ENCODE results near the gene APPL2. TPM values are rescaled to one million over a fixed set of nuclear protein-coding genes. Genes with fewer than 3 reads are reported as not detected.
"Not testable (repeated sequence)": the region's sequence is repeated elsewhere in the genome, so short reads cannot be mapped to it uniquely, and the experiment has no call there.

The APPL2 gene
- total and polyA plus RNA-seq, 2 experiments from 2014 or later: 83.0 to 122 TPM

DNA sequence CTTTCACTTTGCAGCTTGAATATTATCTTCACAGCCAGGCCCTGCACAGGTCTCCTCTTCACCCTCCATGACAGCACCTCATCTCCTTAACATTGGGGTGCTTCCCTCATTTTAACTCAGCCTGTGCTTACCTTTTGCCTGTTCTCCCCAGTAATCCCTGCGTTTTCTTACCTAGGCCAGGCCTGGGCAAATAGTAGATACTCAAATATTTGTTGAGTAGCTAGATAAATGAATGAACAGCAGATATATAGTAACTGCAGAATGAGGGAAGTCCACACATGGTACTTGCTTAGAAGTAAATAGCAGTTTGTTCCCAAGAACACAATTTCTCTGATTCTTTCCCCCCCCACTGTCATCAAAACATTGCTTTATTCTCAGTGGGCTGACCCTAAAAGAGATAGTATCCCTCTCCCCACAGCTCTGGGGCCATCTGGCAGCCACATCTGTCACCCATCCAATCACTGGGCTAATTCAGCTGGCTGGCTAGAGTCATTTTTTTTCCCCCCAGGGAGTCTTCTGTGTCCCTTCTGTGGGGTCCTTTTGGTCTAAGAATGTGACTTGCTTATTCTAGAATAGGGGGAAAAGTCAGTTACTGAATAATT, 43.2 kb downstream of the APPL2 start:
- Histone ChIP-seq H3K9ac (no peak overlapping the region), H3K79me2 (ENCODE audit: insufficient read depth) (peaks cover 20% of the 10 kb centered on the region), H3K4me3 (no peak overlapping the region), H3K27me3 (replicated peaks; ENCODE audit: insufficient read depth) (no peaks in the 10 kb centered on the region), H3K4me2 (ENCODE audit: unreplicated experiment) (no peak overlapping the region), H3K4me1 (ENCODE audit: insufficient read depth) (no peaks in the 10 kb centered on the region), H3K9me2 (ENCODE audit: insufficient read depth) (no peaks in the 10 kb centered on the region), H3F3A (ENCODE audit: insufficient read depth) (peaks cover 86% of the 10 kb centered on the region), H3K27ac (no peak overlapping the region), H2AFZ (no peak overlapping the region), H3K36me3 (ENCODE audit: low read depth) (peaks cover 76% of the 10 kb centered on the region), H4K20me1 (ENCODE audit: insufficient read depth) (no peaks in the 10 kb centered on the region), H3K9me3 (ENCODE audit: low read depth) (no peaks in the 10 kb centered on the region)
- in situ Hi-C loops (cut with MboI): no loop called here
- TF ChIP-seq EZH2 (IDR thresholded peaks at IDR 0.05; ENCODE audit: insufficient read depth, poor library complexity, severe bottlenecking) (no peak), EZH2phosphoT487 (IDR thresholded peaks at IDR 0.05; ENCODE audit: insufficient read depth, low read depth) (no peak)
- WGBS, 2 experiments (ENCODE audit: low coverage in 1 of 2, low lambda C conversion rate in 2 of 2, missing lambda C conversion rate in 2 of 2): 100% methylated on average over 1 of the region's 1 CpG
- DNase-seq: no peak

- no peaks in the 10 kb centered on the region for H3K9me2 ChIP-seq (ENCODE audit: insufficient read depth)
- no peak overlapping the region for H2AFZ ChIP-seq
- no peak overlapping the region for H3K4me2 ChIP-seq (ENCODE audit: unreplicated experiment)
- no peak for TF ChIP-seq EZH2phosphoT487 (IDR thresholded peaks at IDR 0.05; ENCODE audit: insufficient read depth, low read depth)
- no peak for TF ChIP-seq EZH2 (IDR thresholded peaks at IDR 0.05; ENCODE audit: insufficient read depth, poor library complexity, severe bottlenecking)
- no peaks in the 10 kb centered on the region for H3K9me3 ChIP-seq (ENCODE audit: low read depth)
- H3K9ac ChIP-seq: no peak overlapping the region
- no peaks in the 10 kb centered on the region for H4K20me1 ChIP-seq (ENCODE audit: insufficient read depth)
- 76 to 84% methylated on average over 6 of the region's 6 CpGs for WGBS, 2 experiments (ENCODE audit: low coverage in 1 of 2, low lambda C conversion rate in 2 of 2, missing lambda C conversion rate in 2 of 2)
- H3K79me2 ChIP-seq (ENCODE audit: insufficient read depth): peaks cover 25% of the 10 kb centered on the region
- H3K4me3 ChIP-seq: no peak overlapping the region
- in situ Hi-C loops (cut with MboI): no loop called here
- H3K36me3 ChIP-seq (ENCODE audit: low read depth): peaks cover 87% of the 10 kb centered on the region
- H3K4me1 ChIP-seq (ENCODE audit: insufficient read depth): no peaks in the 10 kb centered on the region
- H3F3A ChIP-seq (ENCODE audit: insufficient read depth): peaks cover 95% of the 10 kb centered on the region
- peak overlapping the region; percentile 20; the same call in 1 of the 2 replicates for H3K27ac ChIP-seq
- DNase-seq: no peak
- H3K27me3 ChIP-seq (replicated peaks; ENCODE audit: insufficient read depth): no peaks in the 10 kb centered on the region
Measured at GRCh38 chr12:105190530-105190929, 45.4 kb downstream of the APPL2 start.

DNA sequence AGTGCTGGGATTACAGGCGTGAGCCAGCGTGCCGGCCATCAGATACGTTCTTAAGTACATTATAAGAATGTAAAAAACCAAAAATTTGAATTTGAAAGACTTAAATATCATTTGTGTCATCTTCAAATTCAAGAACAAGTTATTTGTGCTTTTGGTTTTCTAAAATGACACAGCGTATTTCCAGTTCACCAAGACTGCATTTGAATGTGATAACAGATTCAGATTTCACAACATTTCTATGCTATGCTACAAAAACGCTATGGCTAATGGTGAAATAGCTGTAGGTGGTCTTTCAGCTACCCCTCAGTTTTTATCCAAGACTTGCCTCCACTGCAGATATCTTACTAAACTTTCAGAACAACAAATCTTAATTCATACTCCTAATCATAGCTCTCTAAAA, 46.7 kb downstream of the APPL2 start:
- Histone ChIP-seq H2AFZ (no peak overlapping the region), H3K4me1 (ENCODE audit: insufficient read depth) (no peaks in the 10 kb centered on the region), H3K4me3 (no peak overlapping the region), H3F3A (ENCODE audit: insufficient read depth) (peaks cover 93% of the 10 kb centered on the region), H3K27me3 (replicated peaks; ENCODE audit: insufficient read depth) (no peaks in the 10 kb centered on the region), H3K36me3 (ENCODE audit: low read depth) (peaks cover 83% of the 10 kb centered on the region), H3K9me2 (ENCODE audit: insufficient read depth) (no peaks in the 10 kb centered on the region), H3K9ac (no peak overlapping the region), H3K27ac (peak overlapping the region; percentile 12; the same call in 1 of the 2 replicates), H3K79me2 (ENCODE audit: insufficient read depth) (peaks cover 20% of the 10 kb centered on the region), H4K20me1 (ENCODE audit: insufficient read depth) (no peaks in the 10 kb centered on the region), H3K4me2 (ENCODE audit: unreplicated experiment) (no peak overlapping the region), H3K9me3 (ENCODE audit: low read depth) (no peaks in the 10 kb centered on the region)
- no peak for DNase-seq
- TF ChIP-seq EZH2phosphoT487 (IDR thresholded peaks at IDR 0.05; ENCODE audit: insufficient read depth, low read depth) (no peak), EZH2 (IDR thresholded peaks at IDR 0.05; ENCODE audit: insufficient read depth, poor library complexity, severe bottlenecking) (no peak)
- 78 to 79% methylated on average over 6 of the region's 6 CpGs for WGBS, 2 experiments (ENCODE audit: low coverage in 1 of 2, low lambda C conversion rate in 2 of 2, missing lambda C conversion rate in 2 of 2)
- in situ Hi-C loops (cut with MboI): no loop called here

GRCh38 chr12:105183976-105184375, 52.0 kb downstream of the APPL2 start:
- H3K9ac ChIP-seq; H2AFZ ChIP-seq; in situ Hi-C loops (cut with MboI); H3K4me2 ChIP-seq (ENCODE audit: unreplicated experiment); H3K9me3 ChIP-seq (ENCODE audit: low read depth); H3K27me3 ChIP-seq (replicated peaks; ENCODE audit: insufficient read depth); H3K27ac ChIP-seq; DNase-seq; H3K9me2 ChIP-seq (ENCODE audit: insufficient read depth); H4K20me1 ChIP-seq (ENCODE audit: insufficient read depth); H3K4me1 ChIP-seq (ENCODE audit: insufficient read depth); H3K4me3 ChIP-seq: not testable (repeated sequence)
- WGBS, 2 experiments (ENCODE audit: low coverage in 1 of 2, low lambda C conversion rate in 2 of 2, missing lambda C conversion rate in 2 of 2): 99 to 100% methylated on average over 5 of the region's 5 CpGs
- Histone ChIP-seq H3K79me2 (ENCODE audit: insufficient read depth) (peaks cover 45% of the 10 kb centered on the region), H3K36me3 (ENCODE audit: low read depth) (peaks cover 62% of the 10 kb centered on the region), H3F3A (ENCODE audit: insufficient read depth) (peaks cover 96% of the 10 kb centered on the region)

DNA sequence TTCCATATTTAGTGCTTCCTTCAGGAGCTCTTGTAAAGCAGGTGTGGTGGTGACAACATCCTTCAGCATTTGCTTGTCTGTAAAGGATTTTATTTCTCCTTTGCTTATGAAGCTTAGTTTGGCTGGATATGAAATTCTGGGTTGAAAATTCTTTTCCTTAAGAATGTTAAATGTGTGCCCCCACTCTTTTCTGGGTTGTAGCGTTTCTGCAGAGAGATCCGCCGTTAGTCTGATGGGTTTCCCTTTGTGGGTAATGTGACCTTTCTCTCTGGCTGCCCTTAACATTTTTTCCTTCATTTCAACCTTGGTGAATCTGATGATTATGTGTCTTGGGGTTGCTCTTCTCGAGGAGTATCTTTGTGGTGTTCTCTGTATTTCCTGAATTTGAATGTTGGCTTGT, 52.6 kb downstream of the APPL2 start:
- H2AFZ ChIP-seq; H3K9ac ChIP-seq; H3K9me3 ChIP-seq (ENCODE audit: low read depth); in situ Hi-C loops (cut with MboI); H3K4me3 ChIP-seq; H3K27ac ChIP-seq; H3K27me3 ChIP-seq (replicated peaks; ENCODE audit: insufficient read depth); H3K4me1 ChIP-seq (ENCODE audit: insufficient read depth); H4K20me1 ChIP-seq (ENCODE audit: insufficient read depth); H3K4me2 ChIP-seq (ENCODE audit: unreplicated experiment); DNase-seq; H3K9me2 ChIP-seq (ENCODE audit: insufficient read depth): not testable (repeated sequence)
- Histone ChIP-seq H3K36me3 (ENCODE audit: low read depth) (peaks cover 60% of the 10 kb centered on the region), H3K79me2 (ENCODE audit: insufficient read depth) (peaks cover 45% of the 10 kb centered on the region), H3F3A (ENCODE audit: insufficient read depth) (peaks cover 96% of the 10 kb centered on the region)
- 97 to 99% methylated on average over 4 of the region's 4 CpGs for WGBS, 2 experiments (ENCODE audit: low coverage in 1 of 2, low lambda C conversion rate in 2 of 2, missing lambda C conversion rate in 2 of 2)

GRCh38 chr12:105179114-105179513, 56.9 kb downstream of the APPL2 start:
- H4K20me1 ChIP-seq (ENCODE audit: insufficient read depth); H3K4me1 ChIP-seq (ENCODE audit: insufficient read depth); H3K9ac ChIP-seq; H3K4me2 ChIP-seq (ENCODE audit: unreplicated experiment); H3K9me3 ChIP-seq (ENCODE audit: low read depth); DNase-seq; H3K27me3 ChIP-seq (replicated peaks; ENCODE audit: insufficient read depth); H3K4me3 ChIP-seq; H3K27ac ChIP-seq; H3K9me2 ChIP-seq (ENCODE audit: insufficient read depth); in situ Hi-C loops (cut with MboI); H2AFZ ChIP-seq: not testable (repeated sequence)
- H3K36me3 ChIP-seq (ENCODE audit: low read depth): peaks cover 57% of the 10 kb centered on the region
- peaks cover 97% of the 10 kb centered on the region for H3F3A ChIP-seq (ENCODE audit: insufficient read depth)
- H3K79me2 ChIP-seq (ENCODE audit: insufficient read depth): peaks cover 29% of the 10 kb centered on the region
- 96 to 100% methylated on average over 1 of the region's 1 CpG for WGBS, 2 experiments (ENCODE audit: low coverage in 1 of 2, low lambda C conversion rate in 2 of 2, missing lambda C conversion rate in 2 of 2)
